ENCODE results near the gene NUP188. TPM values are rescaled to one million over a fixed set of nuclear protein-coding genes. Genes with fewer than 3 reads are reported as not detected.

Gene NUP188
- total RNA-seq, 4 donors from 2014 or later, result 21.1 to 62.9 (median 28.6) TPM

DNA sequence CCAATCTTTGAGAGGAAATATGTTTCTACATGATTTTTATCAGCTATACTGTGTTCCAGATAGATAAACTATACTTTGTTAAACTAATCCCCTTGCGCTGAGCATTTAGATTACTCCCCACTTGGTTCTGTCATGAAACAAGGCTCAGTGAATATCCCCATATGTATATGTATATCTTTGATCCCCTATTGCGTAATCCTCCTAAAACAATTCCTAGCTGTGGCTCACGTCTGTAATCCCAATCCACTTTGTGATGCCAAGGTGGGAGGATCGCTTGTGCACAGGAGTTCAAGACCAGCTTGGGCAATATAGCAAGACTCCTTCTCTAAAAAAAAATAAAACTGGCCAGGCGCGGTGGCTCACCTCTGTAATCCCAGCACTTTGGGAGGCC, 24.0 kb upstream of the NUP188 start:
- TF ChIP-seq, protein P1, sequence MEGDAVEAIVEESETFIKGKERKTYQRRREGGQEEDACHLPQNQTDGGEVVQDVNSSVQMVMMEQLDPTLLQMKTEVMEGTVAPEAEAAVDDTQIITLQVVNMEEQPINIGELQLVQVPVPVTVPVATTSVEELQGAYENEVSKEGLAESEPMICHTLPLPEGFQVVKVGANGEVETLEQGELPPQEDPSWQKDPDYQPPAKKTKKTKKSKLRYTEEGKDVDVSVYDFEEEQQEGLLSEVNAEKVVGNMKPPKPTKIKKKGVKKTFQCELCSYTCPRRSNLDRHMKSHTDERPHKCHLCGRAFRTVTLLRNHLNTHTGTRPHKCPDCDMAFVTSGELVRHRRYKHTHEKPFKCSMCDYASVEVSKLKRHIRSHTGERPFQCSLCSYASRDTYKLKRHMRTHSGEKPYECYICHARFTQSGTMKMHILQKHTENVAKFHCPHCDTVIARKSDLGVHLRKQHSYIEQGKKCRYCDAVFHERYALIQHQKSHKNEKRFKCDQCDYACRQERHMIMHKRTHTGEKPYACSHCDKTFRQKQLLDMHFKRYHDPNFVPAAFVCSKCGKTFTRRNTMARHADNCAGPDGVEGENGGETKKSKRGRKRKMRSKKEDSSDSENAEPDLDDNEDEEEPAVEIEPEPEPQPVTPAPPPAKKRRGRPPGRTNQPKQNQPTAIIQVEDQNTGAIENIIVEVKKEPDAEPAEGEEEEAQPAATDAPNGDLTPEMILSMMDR (IDR thresholded peaks at IDR 0.05; ENCODE audit: low read depth), result no peak

DNA sequence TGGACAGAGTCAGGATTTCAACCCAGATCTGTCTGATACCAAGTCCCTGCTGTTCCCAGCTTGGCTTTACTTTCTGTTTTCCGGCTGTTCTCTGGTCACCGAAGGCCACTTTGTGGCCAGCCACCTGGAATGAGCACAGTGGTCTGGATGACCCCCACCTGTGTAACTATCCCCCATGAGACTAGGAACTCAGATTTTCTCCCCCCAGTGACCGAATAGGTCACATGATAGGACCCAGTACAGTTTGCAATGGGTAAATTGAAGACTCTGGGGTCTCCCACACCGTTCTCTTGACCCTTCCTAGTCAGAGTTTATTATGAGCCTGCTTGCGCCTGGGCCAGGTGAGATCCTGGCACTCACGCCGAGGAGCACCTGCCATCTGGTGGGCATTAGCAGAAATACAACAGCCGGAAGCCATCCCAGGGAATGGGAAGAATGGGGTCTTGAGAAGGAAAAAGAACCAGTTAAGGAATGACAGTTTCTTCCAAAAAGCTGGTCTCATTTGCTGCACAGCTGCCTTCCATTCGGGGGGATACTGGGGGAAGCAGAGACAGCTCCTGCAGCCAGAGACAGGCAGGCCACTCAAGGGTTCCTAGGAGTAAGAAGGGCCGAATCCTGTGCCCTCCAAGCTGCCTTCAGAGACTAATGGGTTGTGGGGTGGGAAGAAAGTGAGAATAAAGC, 19.6 kb upstream of the NUP188 start:
- TF ChIP-seq, protein P1 (IDR thresholded peaks at IDR 0.05; ENCODE audit: low read depth), result no peak

DNA sequence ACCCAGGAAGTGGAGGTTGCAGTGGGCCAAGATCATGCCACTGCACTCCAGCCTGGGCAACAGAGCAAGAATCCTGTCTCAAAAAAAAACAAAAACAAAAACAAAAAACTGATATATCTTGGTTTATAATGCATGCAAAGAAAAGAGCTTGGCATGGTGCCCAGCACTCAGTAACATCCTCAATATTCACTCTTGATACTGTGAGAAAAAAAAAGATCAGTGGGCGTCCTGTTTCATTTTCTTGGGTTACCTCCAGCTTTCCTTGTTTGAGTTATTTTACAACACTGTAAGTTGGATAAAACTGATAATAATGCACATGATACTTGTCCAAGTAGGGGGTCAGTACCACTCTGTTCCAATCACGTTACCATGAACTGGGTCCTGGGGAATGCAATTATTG, 18.9 kb upstream of the NUP188 start:
- TF ChIP-seq, protein P1 (IDR thresholded peaks at IDR 0.05; ENCODE audit: low read depth), result no peak

DNA sequence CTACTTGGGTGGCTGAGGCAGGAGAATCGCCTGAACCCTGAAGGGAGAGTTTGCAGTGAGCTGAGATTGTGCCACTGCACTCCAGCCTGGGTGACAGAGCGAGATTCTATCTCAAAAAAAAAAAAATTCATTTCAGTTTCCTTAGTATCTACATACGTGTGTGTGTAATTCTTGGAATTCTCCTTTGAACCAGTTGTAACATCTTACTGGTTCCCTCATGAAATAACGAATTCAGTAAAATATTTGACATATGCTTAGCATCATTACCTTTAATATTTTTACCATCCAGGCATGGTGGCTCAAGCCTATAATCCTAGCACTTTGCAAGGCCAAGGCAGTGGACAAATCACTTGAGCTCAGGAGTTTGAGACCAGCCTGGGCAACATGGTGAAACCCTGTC, 17.9 kb upstream of the NUP188 start:
- TF ChIP-seq, protein P1 (IDR thresholded peaks at IDR 0.05; ENCODE audit: low read depth), result no peak

DNA sequence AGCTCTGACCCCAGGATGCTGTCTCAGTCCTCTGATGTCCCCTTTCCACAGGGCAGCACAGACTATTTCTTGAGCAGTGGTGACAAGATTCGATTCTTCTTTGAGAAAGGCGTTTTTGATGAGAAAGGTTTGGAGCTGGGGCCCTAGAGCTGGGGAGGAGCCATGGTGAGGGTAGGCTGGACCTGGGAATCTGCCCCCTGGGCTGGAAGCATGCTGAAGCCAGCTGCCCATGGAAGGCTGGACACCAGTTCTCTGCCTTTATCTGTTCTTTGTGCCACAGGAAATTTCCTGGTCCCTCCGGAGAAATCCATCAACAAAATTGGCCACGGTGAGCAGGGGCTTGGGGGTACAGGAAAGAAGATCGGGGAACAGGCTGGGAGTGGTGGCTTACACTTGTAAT, 13.8 kb upstream of the NUP188 start:
- TF ChIP-seq, protein P1 (IDR thresholded peaks at IDR 0.05; ENCODE audit: low read depth), result no peak

DNA sequence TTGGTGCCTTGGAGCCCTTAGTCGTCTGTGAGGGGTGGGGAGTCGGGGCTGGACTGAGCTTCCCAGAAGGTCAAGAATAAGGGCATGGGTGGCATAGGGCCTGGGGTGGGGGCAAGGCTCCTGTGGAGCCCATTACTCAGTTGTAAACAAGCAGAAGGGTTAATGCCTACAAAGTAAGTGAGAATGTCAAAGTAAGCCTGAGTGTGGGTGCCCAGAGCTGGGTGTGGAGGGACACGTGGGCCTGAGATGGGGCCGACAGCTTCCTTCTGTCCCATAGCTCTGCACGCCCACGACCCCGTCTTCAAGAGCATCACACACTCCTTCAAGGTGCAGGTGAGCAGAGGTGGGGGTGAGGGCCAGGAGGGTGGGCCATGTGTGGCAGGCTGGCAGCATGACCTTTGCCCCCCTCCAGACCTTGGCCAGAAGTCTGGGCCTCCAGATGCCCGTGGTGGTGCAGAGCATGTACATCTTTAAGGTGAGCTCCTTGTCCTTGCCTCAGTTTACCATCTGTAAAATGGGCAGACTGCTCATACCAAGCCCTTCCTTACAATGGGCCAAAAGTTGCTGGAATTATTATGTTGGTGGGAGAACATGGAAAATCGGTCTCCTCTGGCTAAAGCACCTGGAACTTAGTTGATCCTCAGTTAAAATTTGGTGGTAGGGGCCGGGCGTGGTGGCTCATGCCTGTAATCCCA, 11.2 kb upstream of the NUP188 start:
- TF ChIP-seq, protein P1 (IDR thresholded peaks at IDR 0.05; ENCODE audit: low read depth), result no peak

DNA sequence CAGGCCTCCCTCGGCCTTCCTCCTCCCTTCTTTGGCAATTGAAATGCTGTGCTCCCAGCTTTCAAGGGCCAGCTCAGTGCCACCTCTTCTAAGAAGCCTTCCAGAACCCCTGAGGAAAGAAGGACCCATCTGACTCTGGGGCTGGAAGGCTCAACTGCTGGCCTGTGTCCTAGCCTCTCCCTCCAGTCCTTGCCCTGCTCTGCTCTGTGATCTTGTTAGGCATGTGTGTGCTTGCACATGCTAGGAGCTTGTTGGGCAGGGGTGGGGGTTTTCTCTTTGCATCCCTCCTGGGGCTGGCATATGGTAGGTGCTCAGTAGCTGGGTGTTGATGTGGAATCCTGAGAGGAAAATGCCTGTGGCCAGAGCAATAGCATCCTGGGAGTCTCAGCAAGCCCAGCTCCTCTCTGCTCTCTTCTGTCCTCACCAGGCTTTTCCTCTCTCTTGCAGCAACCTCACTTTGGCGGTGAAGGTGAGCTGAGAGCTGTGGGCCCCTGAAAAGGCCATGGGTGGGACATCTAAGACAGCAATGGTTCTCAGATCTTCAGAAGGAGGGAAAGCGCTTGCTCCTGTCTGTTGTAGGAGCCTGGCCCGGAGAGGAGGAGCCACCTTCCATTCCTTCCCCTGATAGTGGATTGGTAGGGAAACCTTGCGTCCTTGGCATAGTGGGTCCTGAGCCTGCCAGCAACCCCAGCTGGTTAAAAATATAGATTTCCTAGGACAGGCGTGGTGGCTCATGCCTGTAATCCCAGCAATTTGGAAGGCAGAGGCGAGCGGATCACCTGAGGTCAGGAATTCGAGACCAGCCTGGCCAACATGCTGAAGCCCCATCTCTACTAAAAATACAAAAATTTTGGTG, 10.0 kb upstream of the NUP188 start:
- TF ChIP-seq, protein P1 (IDR thresholded peaks at IDR 0.05; ENCODE audit: low read depth), result no peak

Data from subcutaneous adipose tissue (tissue), 4 donors.